ENCODE results near the gene PAH. TPM values are rescaled to one million over a fixed set of nuclear protein-coding genes. Genes with fewer than 3 reads are reported as not detected.

Gene PAH
- total and polyA plus RNA-seq, 2 of the 8 experiments (the other 6 are each of a cell fraction or from before 2014, with no cell fraction given) = 3.9 to 9.0 TPM

DNA sequence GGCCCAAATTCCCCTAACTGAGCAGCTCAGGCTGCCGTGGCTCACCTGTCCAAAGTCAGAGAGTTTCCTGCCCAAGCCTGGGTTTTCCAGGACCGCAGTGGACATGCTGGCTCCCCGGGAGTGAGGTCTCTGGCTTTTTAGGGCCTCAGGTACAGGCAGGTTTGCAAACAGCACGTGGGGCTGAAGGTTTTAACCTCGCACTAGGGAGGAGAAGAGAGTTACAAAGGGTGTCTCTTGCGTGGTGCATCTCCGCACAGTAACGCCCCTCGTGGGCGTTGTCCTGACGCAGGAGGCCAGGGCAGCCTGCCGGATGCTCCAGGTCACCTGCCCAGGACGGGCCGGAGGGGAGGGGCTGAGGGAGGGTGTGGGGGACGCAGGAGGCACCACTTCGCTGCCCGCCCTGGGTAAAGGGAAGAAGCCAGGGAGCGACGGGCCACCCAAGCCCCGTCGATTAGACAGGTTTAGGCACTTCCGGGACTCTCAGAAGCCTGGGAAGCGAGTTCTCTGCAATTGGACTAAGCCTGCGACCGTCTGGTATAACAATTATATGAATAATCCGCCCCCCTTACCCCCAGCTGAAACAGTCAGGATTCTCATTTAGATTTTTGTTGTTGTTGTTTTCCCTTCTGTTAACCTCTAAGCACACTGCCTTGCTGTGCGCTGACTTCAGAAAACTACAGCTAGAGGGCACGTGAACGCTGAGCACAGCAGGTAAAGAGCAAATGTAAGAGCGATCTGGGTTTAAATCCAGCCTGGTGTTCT lies at the start of gene PAH (continued):
- TF ChIP-seq PHF8 (conservative IDR thresholded peaks at IDR 0.05; ENCODE audit: low read depth, low read length) = peak; percentile 42
- TF ChIP-seq SRF (IDR thresholded peaks at IDR 0.05; ENCODE audit: low read depth, low read length) = no peak
- TF ChIP-seq SIN3A (conservative IDR thresholded peaks at IDR 0.05 in 1 of 2, IDR thresholded peaks at IDR 0.05 in 1 of 2; ENCODE audit: low read depth in 1 of 2, low read length in 2 of 2) = no peak
- TF ChIP-seq RBBP5 (IDR thresholded peaks at IDR 0.05; ENCODE audit: borderline replicate concordance, low read depth, low read length) = peak; percentile 94
- no peak for TF ChIP-seq CHD2 (IDR thresholded peaks at IDR 0.05; ENCODE audit: low read length)
- no peak; a peak in 1 of 3 replicates for TF ChIP-seq EP300 (IDR thresholded peaks at IDR 0.05; ENCODE audit: borderline replicate concordance in 1 of 2, low read depth in 2 of 2, low read length in 2 of 2)
- TF ChIP-seq SP4 (IDR thresholded peaks at IDR 0.05; ENCODE audit: low read length) = no peak; the same call in 1 of the 2 replicates
- TF ChIP-seq, protein P1, sequence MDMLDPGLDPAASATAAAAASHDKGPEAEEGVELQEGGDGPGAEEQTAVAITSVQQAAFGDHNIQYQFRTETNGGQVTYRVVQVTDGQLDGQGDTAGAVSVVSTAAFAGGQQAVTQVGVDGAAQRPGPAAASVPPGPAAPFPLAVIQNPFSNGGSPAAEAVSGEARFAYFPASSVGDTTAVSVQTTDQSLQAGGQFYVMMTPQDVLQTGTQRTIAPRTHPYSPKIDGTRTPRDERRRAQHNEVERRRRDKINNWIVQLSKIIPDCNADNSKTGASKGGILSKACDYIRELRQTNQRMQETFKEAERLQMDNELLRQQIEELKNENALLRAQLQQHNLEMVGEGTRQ (IDR thresholded peaks at IDR 0.05; ENCODE audit: low read length) = peak; percentile 40; the same call in 1 of the 2 replicates
- TF ChIP-seq SP1 (IDR thresholded peaks at IDR 0.05; ENCODE audit: low read depth, low read length) = 0 out of 2 replicates have a peak, but pooled peaks have one; percentile 35
- TF ChIP-seq, protein P2, sequence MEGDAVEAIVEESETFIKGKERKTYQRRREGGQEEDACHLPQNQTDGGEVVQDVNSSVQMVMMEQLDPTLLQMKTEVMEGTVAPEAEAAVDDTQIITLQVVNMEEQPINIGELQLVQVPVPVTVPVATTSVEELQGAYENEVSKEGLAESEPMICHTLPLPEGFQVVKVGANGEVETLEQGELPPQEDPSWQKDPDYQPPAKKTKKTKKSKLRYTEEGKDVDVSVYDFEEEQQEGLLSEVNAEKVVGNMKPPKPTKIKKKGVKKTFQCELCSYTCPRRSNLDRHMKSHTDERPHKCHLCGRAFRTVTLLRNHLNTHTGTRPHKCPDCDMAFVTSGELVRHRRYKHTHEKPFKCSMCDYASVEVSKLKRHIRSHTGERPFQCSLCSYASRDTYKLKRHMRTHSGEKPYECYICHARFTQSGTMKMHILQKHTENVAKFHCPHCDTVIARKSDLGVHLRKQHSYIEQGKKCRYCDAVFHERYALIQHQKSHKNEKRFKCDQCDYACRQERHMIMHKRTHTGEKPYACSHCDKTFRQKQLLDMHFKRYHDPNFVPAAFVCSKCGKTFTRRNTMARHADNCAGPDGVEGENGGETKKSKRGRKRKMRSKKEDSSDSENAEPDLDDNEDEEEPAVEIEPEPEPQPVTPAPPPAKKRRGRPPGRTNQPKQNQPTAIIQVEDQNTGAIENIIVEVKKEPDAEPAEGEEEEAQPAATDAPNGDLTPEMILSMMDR (IDR thresholded peaks at IDR 0.05; ENCODE audit: control extremely low read depth in 1 of 3, insufficient read depth in 1 of 3, low read depth in 1 of 3, low read length in 3 of 3) = peak in 1 of 3 experiments; percentile 38; a peak in 1 of 4 replicates
- TF ChIP-seq TCF12 (IDR thresholded peaks at IDR 0.05; ENCODE audit: low read depth, low read length) = no peak
- 0 out of 4 replicates have a peak, but pooled peaks of 1 of the 2 experiments have one; percentile 15 for TF ChIP-seq HDAC2 (IDR thresholded peaks at IDR 0.05; ENCODE audit: borderline replicate concordance in 1 of 2, low read depth in 2 of 2, low read length in 2 of 2)
- TF ChIP-seq CBX8 (IDR thresholded peaks at IDR 0.05; ENCODE audit: borderline replicate concordance, low read depth, low read length) = no peak
- TF ChIP-seq TAF1 (IDR thresholded peaks at IDR 0.05; ENCODE audit: low read depth, low read length) = peak; percentile 33; the same call in 1 of the 2 replicates
- no peak for TF ChIP-seq ZNF274 (IDR thresholded peaks at IDR 0.05; ENCODE audit: borderline replicate concordance, extremely low read depth, low read length)

Measured in H1 (cell line).